Adrenal gland (tissue), 12 donors: ENCODE measurements around the gene POLR2B. TPM values are rescaled to one million over a fixed set of nuclear protein-coding genes. Genes with fewer than 3 reads are reported as not detected.

Experiments used
- DNase-seq, 7 donors: peaks; one replicate each; pipeline ENCODE4 v3.0.0-alpha.2; 2019 to 2020
- H3K27ac ChIP-seq, 5 donors: fragments of 200-600 bp; sonication (generic) in 4 of 5; 1 replicate in 3 of 5; 2 replicates in 2 of 5; pipeline versions ENCODE4 v1.5.1 to v1.8.0; 2016 to 2020; ENCODE audit warnings: mild to moderate bottlenecking in 1 of 5
- H3K27me3 ChIP-seq: fragments of 200-600 bp; 2 replicates; pipeline ENCODE4 v1.8.0; 2021
- H3K36me3 ChIP-seq, 2 donors: fragments of 200-600 bp; replicated peaks in 1 of 2; 1 replicate in 1 of 2; 2 replicates in 1 of 2; pipeline versions ENCODE4 v1.5.1 to v1.8.0; 2018 to 2022
- H3K4me1 ChIP-seq, 2 donors: fragments of 200-600 bp; replicated peaks in 1 of 2; 1 replicate in 1 of 2; 2 replicates in 1 of 2; pipeline versions ENCODE4 v1.5.1 to v1.8.0; 2018 to 2021
- H3K4me3 ChIP-seq, 4 donors: fragments of 200-600 bp; sonication (generic) in 3 of 4; one replicate each; pipeline ENCODE4 v1.5.1; 2016 to 2018
- H3K9me3 ChIP-seq, 3 donors: fragments of 200-600 bp; sonication (generic) in 1 of 3; replicated peaks in 1 of 3; 1 replicate in 2 of 3; 2 replicates in 1 of 3; pipeline versions ENCODE4 v1.5.1 to v1.8.0; 2016 to 2021
- POLR2A ChIP-seq, 2 donors: fragments of 450-650 bp; IDR thresholded peaks; one replicate each; pipeline ENCODE4 v1.6.1; 2017; ENCODE audit warnings: antibody characterized with exemption in 2 of 2, mild to moderate bottlenecking in 2 of 2, moderate library complexity in 1 of 2
- WGBS, 4 donors: extraction: QIAGEN DNeasy Blood & Tissue Kit in 2 of 4; methylation state at CpG; one replicate each; pipeline versions ENCODE4 v1.1.5 to v1.1.7; 2013 to 2017; 5-methylcytosine and 5-hydroxymethylcytosine counted together
- intact Hi-C, 2 donors: fragments of 100-400 bp; cut with DNase I; formaldehyde crosslinking; loops; one replicate each; pipeline versions ENCODE4 v1.14.1 to v1.15.0; 2022 to 2023
- polyA plus RNA-seq, 3 donors: library from polyadenylated mRNA; stranded (reverse); fragments of 200-250 nt in 2 of 3; fragments of 350-450 nt in 1 of 3; fragmentation: Illumina TruSeq in 1 of 3; extraction: RNeasy Lipid Tissue Mini Kit (QIAGEN cat#74804) in 1 of 3; gene quantifications; one replicate each; pipeline ENCODE4 v1.2.3, GENCODE V29; 2013 to 2014
- total RNA-seq, 9 donors: library from RNA; depleted of rRNA in 4 of 9; stranded (reverse); fragments of >200 nt in 4 of 9; fragments of 120-200 nt in 1 of 9; fragmentation: NEBNext Ultra II Directional in 1 of 9; extraction: Animal tissue kit (Norgen Biotek cat#: 25700) in 1 of 9; gene quantifications; one replicate each; pipeline versions ENCODE4 v1.1.0 to v1.2.4, GENCODE V29; 2013 to 2023
- TF ChIP-seq, protein P1 (sequence below), 6 experiments: fragments of 450-650 bp in 4 of 6; fragments of 200-600 bp in 2 of 6; sonication (generic) in 1 of 6; IDR thresholded peaks; 1 replicate in 5 of 6; 2 replicates in 1 of 6; pipeline versions ENCODE4 v1.5.1 to v1.8.0; 2016 to 2021; ENCODE audit warnings: antibody characterized with exemption in 6 of 6, mild to moderate bottlenecking in 2 of 6, moderate library complexity in 1 of 6
- donor health status: healthy with polysubstance abuse.
- donor health status: Bipolar disorder and iron deficiency.
- donor health status: DM: yes; HTN: yes; CAD: no.
- donor health status: DM: no; HTN: no; CAD: no.
- donor health status: DM: no; HTN: no; CAD: no.
- donor health status: DM: yes; HTN: yes; CAD: no.

POLR2B gene
- total and polyA plus RNA-seq, 12 donors = 21.2 to 126 (median 74.2) TPM

DNA sequence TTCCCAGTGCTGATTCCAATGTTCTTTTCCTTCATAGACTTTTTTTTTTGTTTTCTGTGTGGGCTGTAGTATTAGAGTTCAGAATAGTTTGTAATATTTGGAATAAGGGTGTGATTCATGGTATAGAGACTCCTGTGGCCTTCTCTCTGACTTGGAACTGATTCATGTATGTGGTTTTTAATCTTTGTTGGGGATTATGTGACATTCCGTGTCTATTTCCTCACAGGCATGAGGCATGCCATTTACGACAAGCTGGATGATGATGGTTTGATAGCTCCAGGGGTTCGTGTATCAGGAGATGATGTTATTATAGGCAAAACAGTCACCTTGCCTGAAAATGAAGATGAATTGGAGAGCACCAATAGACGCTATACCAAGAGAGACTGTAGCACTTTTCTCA lies 44.4 kb downstream of the POLR2B start:
- H3K27ac ChIP-seq = no peak overlapping the region
- H3K36me3 ChIP-seq = peaks cover 3 to 76% of the 10 kb centered on the region in 2 donors
- H3K27me3 ChIP-seq = no peaks in the 10 kb centered on the region
- intact Hi-C loops = no loop called here
- peaks cover 0 to 19% of the 10 kb centered on the region in 2 donors for H3K4me1 ChIP-seq
- WGBS, 4 donors = 85 to 96% (median 91%) methylated on average over 4 of the region's 4 CpGs
- no peak overlapping the region for H3K4me3 ChIP-seq
- H3K9me3 ChIP-seq = no peaks in the 10 kb centered on the region
- no peak for TF ChIP-seq POLR2A (IDR thresholded peaks at IDR 0.05)
- TF ChIP-seq, protein P1, sequence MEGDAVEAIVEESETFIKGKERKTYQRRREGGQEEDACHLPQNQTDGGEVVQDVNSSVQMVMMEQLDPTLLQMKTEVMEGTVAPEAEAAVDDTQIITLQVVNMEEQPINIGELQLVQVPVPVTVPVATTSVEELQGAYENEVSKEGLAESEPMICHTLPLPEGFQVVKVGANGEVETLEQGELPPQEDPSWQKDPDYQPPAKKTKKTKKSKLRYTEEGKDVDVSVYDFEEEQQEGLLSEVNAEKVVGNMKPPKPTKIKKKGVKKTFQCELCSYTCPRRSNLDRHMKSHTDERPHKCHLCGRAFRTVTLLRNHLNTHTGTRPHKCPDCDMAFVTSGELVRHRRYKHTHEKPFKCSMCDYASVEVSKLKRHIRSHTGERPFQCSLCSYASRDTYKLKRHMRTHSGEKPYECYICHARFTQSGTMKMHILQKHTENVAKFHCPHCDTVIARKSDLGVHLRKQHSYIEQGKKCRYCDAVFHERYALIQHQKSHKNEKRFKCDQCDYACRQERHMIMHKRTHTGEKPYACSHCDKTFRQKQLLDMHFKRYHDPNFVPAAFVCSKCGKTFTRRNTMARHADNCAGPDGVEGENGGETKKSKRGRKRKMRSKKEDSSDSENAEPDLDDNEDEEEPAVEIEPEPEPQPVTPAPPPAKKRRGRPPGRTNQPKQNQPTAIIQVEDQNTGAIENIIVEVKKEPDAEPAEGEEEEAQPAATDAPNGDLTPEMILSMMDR (IDR thresholded peaks at IDR 0.05) = no peak
- DNase-seq = no peak

DNA sequence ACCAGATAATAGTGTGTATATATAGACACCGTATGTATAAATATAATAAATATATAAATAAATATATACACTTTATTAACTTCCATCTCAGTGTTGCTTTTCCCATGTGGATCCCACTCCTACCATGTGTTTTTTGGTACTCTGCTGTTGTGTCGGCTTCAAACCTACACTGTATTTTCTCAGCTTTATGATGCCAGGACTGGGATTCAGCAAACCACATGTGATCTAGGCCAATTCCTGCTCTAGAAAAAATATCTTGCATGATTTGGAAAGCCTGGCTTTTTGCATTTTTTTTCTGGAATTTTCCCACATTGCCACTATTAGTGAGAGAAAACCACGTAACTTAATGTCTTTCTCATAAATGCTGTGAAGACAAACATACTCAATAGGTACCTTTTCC lies 55.8 kb downstream of the POLR2B start:
- peaks cover 0 to 42% of the 10 kb centered on the region in 2 donors for H3K36me3 ChIP-seq
- TF ChIP-seq, protein P1 (IDR thresholded peaks at IDR 0.05) = no peak
- no peak for TF ChIP-seq POLR2A (IDR thresholded peaks at IDR 0.05)
- 81 to 85% (median 85%) methylated on average over 3 of the region's 3 CpGs for WGBS, 4 donors
- no peaks in the 10 kb centered on the region for H3K9me3 ChIP-seq
- H3K4me3 ChIP-seq = no peak overlapping the region
- DNase-seq = no peak
- intact Hi-C loops = no loop called here
- no peaks in the 10 kb centered on the region for H3K27me3 ChIP-seq
- no peak overlapping the region for H3K27ac ChIP-seq
- H3K4me1 ChIP-seq = no peaks in the 10 kb centered on the region

DNA sequence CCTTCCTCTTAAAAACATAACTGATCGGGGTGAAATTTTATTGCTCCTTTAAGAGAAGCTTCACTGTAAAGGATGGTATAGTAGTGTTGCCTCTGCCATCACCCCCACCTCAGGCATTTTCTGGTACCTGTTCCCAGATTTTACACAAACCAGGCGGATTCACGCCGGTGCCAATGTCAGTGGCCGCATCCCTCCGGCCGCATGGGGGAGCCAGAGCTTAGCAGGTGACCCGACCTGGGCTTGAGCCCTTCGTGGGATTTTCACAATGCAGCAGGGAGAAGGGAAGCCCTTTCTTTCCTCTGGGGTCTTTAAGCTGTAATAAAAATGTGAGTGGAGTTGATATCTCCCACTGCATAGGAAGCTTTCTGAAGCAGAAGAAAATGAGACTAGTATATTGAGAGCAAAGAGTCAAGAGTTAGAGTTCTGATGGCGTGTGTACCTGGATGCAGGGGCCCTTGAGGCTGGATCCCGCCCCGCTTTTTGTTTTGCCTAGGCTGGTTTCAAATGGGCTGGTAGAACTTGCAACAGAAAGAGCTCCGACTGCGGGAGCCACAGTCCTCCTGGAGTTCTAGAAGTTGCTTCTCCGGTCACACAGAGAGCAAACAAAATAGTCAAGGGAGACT lies 59.4 kb downstream of the POLR2B start:
- Histone ChIP-seq H3K27ac (no peak overlapping the region), H3K9me3 (no peaks in the 10 kb centered on the region), H3K36me3 (peaks cover 0 to 8% of the 10 kb centered on the region in 2 donors), H3K27me3 (no peaks in the 10 kb centered on the region), H3K4me1 (peaks cover 0 to 18% of the 10 kb centered on the region in 2 donors), H3K4me3 (no peak overlapping the region)
- no peak for TF ChIP-seq POLR2A (IDR thresholded peaks at IDR 0.05)
- TF ChIP-seq, protein P1 (IDR thresholded peaks at IDR 0.05) = peak; percentile 47 to 71 (median 63)
- DNase-seq = peak in 6 of 7 donors; percentile 49 to 78 (median 68)
- 37 to 43% (median 39%) methylated on average over 15 of the region's 15 CpGs for WGBS, 4 donors
- intact Hi-C loops = no loop called here

DNA sequence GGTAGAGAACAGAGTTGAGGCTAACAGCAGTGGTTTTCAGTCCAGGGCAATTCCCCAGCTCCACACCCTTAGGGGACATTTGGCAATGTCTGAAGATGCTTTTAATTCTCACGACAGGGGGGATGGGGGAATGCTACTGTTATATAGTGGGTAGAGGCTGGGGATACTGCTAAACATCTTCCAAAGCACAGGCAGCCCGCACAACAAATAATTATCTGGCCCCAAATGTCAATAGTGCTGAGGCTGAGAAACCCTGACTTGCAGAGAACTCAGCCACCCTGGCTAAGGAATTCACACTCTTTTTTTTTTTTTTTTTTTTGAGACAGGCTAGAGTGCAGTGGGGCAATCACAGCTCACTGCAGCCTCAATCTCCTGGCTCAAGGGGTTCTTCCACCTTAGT lies 60.6 kb downstream of the POLR2B start:
- Histone ChIP-seq H3K36me3 (peaks cover 0 to 8% of the 10 kb centered on the region in 2 donors), H3K27me3 (no peaks in the 10 kb centered on the region), H3K4me1 (peaks cover 0 to 20% of the 10 kb centered on the region in 2 donors), H3K4me3 (no peak overlapping the region), H3K9me3 (no peaks in the 10 kb centered on the region), H3K27ac (no peak overlapping the region)
- intact Hi-C loops = no loop called here
- WGBS, 4 donors = 50 to 95% (median 63%) methylated on average over 1 to 2 of the region's 2 CpGs
- no peak for DNase-seq
- TF ChIP-seq, protein P1 (IDR thresholded peaks at IDR 0.05) = no peak
- no peak for TF ChIP-seq POLR2A (IDR thresholded peaks at IDR 0.05)
